Measurements from ENCODE around the gene ZDHHC9. TPM values are rescaled to one million over a fixed set of nuclear protein-coding genes. Genes with fewer than 3 reads are reported as not detected.
"Not testable (repeated sequence)": the region's sequence is repeated elsewhere in the genome, so short reads cannot be mapped to it uniquely, and the experiment has no call there.

Gene ZDHHC9
- 1 to 10 TPM; 1.4 to 2.2 (median 1.6) TPM for polyA plus RNA-seq

- Mint-ChIP-seq H3K27me3 (ENCODE audit: low read depth in 3 of 3) (peaks cover 6 to 15% (median 6%) of the 10 kb centered on the region in 3 donors), H3K36me3 (no peaks in the 10 kb centered on the region), H3K4me1 (peaks cover 7 to 13% of the 10 kb centered on the region in 2 donors), H3K9me3 (no peaks in the 10 kb centered on the region), H3K4me3 (peak within 1 kb of the TSS; percentile 88 to 95 (median 91)), H3K27ac (peak within 1 kb of the TSS; percentile 53 to 84 (median 70))
- DNase-seq, result peak; percentile 81 to 86 (median 83)
Observed at GRCh38 chrX:129843459-129844306, at the start of gene ZDHHC9. ZDHHC9 (minus strand) TSS chrX:129843886; CDS start chrX:129841945, 1,941 bp downstream.

- no peak overlapping the region for H3K4me3 Mint-ChIP-seq
- H3K4me1 Mint-ChIP-seq, result no peaks in the 10 kb centered on the region
- no peak overlapping the region for H3K27ac Mint-ChIP-seq
- peaks cover 0 to 9% (median 6%) of the 10 kb centered on the region in 3 donors for H3K27me3 Mint-ChIP-seq (ENCODE audit: low read depth in 3 of 3)
- no peaks in the 10 kb centered on the region for H3K9me3 Mint-ChIP-seq
- no peaks in the 10 kb centered on the region for H3K36me3 Mint-ChIP-seq
- DNase-seq, result no peak
Observed at GRCh38 chrX:129877401-129877800, 33.7 kb upstream of the ZDHHC9 start.

DNA sequence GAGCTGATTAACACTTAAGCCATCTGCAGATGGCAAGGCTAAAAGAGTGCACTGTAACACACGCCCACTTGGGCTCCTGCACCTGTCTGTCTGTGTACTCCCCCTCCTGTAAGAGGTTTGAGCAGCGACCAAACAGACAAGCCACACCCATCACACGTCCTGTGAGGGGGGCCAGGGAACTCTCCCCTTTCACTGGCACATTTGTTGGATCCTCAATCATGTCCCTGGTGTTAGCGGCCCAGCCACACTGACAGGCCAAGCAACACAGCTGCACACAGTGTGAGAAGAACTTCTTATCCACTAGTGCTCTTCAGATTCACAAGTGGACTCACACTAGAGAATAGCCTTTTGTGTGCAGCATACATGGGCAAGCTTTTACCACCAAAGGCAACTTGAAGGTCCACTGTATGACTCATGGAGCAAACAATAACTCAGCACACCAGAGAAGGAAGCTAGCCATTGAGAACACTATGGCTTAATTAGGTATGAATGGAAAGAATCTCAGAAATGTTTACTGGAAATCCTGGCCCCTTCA lies 33.2 kb upstream of the ZDHHC9 start:
- no peak for DNase-seq
- H3K27ac Mint-ChIP-seq, result no peak overlapping the region
- H3K36me3 Mint-ChIP-seq, result no peaks in the 10 kb centered on the region
- H3K4me3 Mint-ChIP-seq, result no peak overlapping the region
- H3K27me3 Mint-ChIP-seq (ENCODE audit: low read depth in 3 of 3), result peaks cover 0 to 9% (median 6%) of the 10 kb centered on the region in 3 donors
- no peaks in the 10 kb centered on the region for H3K9me3 Mint-ChIP-seq
- H3K4me1 Mint-ChIP-seq, result no peaks in the 10 kb centered on the region

DNA sequence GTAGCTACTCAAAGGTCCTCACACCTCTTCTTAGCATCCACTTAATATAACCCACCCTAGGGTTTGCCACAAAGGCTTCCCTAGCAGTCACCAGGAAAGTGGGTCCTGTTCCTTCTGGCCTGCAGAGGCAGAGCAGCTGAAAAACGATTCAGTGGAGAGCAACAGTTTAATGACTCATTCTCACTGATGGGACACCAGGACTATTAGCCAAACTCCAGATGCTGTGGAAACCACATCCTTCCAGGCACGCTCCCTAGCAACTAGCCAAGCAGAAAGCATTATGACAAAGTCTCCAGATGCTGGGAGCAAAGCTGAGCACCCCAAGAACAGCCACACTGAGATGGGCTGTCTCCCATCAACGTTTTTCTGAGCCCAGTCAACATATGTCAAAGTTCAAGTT lies 32.0 kb upstream of the ZDHHC9 start:
- peaks cover 0 to 13% (median 6%) of the 10 kb centered on the region in 3 donors for H3K27me3 Mint-ChIP-seq (ENCODE audit: low read depth in 3 of 3)
- no peak overlapping the region for H3K4me3 Mint-ChIP-seq
- H3K4me1 Mint-ChIP-seq, result no peaks in the 10 kb centered on the region
- no peaks in the 10 kb centered on the region for H3K9me3 Mint-ChIP-seq
- H3K27ac Mint-ChIP-seq, result no peak overlapping the region
- H3K36me3 Mint-ChIP-seq, result no peaks in the 10 kb centered on the region
- DNase-seq, result no peak

- Mint-ChIP-seq H3K4me3 (no peak overlapping the region), H3K9me3 (no peaks in the 10 kb centered on the region), H3K27me3 (ENCODE audit: low read depth in 3 of 3) (peaks cover 0 to 24% (median 7%) of the 10 kb centered on the region in 3 donors), H3K36me3 (no peaks in the 10 kb centered on the region), H3K27ac (no peak overlapping the region), H3K4me1 (no peaks in the 10 kb centered on the region)
- DNase-seq, result no peak
Observed at GRCh38 chrX:129872524-129872923, 28.8 kb upstream of the ZDHHC9 start.

GRCh38 chrX:129866321-129866720 lies 22.6 kb upstream of the ZDHHC9 start:
- H3K4me1 Mint-ChIP-seq, H3K27ac Mint-ChIP-seq, H3K9me3 Mint-ChIP-seq, H3K36me3 Mint-ChIP-seq, DNase-seq, H3K4me3 Mint-ChIP-seq: not testable (repeated sequence)
- peaks cover 0 to 15% (median 1%) of the 10 kb centered on the region in 3 donors for H3K27me3 Mint-ChIP-seq (ENCODE audit: low read depth in 3 of 3)

- DNase-seq, H3K4me3 Mint-ChIP-seq, H3K9me3 Mint-ChIP-seq, H3K27ac Mint-ChIP-seq, H3K4me1 Mint-ChIP-seq, H3K36me3 Mint-ChIP-seq: not testable (repeated sequence)
- peaks cover 0 to 11% (median 8%) of the 10 kb centered on the region in 3 donors for H3K27me3 Mint-ChIP-seq (ENCODE audit: low read depth in 3 of 3)
Observed at GRCh38 chrX:129859134-129859533, 15.4 kb upstream of the ZDHHC9 start.

DNA sequence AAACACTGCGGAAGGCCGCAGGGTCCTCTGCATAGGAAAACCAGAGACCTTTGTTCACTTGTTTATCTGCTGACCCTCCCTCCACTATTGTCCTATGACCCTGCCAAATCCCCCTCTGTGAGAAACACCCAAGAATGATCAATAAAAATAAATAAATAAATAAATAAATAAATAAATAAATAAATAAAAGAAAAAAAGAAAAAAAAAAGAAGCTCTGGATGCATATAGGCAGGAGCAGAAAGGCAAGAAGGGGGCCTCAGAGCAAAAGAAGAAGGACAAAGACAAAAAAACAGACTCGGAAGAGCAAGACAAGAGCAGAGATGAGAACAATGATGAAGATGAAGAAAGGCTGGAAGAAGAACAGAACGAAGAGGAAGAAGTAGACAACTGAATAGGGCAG lies 8.1 kb upstream of the ZDHHC9 start:
- not testable (repeated sequence) for H3K4me1 Mint-ChIP-seq, DNase-seq, H3K4me3 Mint-ChIP-seq, H3K9me3 Mint-ChIP-seq, H3K27ac Mint-ChIP-seq, H3K36me3 Mint-ChIP-seq
- peaks cover 3 to 19% (median 11%) of the 10 kb centered on the region in 3 donors for H3K27me3 Mint-ChIP-seq (ENCODE audit: low read depth in 3 of 3)

DNA sequence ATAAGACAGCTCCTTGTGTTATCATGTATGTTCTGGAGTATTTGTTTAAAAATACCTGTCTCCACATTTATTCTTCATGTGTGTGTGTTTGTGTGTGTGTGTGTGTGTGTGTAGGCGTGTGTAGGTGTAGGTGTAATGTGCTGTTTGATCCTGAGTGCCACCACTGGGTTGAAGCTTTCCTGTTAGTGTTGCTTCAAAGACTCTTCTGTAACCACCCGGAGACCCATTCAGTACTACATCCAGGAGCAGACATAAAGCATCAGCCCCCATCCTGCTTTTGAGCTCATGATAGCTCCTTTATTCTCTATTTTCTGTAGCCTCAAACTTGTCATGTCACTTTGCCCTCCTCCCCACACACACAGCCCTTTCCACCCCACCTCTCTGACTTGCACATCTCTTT lies 3.0 kb upstream of the ZDHHC9 start:
- Mint-ChIP-seq H3K4me1 (peaks cover 7 to 13% of the 10 kb centered on the region in 2 donors), H3K27ac (no peak overlapping the region), H3K4me3 (no peak overlapping the region), H3K9me3 (no peaks in the 10 kb centered on the region), H3K27me3 (ENCODE audit: low read depth in 3 of 3) (peaks cover 6 to 12% (median 6%) of the 10 kb centered on the region in 3 donors), H3K36me3 (no peaks in the 10 kb centered on the region)
- no peak for DNase-seq

DNA sequence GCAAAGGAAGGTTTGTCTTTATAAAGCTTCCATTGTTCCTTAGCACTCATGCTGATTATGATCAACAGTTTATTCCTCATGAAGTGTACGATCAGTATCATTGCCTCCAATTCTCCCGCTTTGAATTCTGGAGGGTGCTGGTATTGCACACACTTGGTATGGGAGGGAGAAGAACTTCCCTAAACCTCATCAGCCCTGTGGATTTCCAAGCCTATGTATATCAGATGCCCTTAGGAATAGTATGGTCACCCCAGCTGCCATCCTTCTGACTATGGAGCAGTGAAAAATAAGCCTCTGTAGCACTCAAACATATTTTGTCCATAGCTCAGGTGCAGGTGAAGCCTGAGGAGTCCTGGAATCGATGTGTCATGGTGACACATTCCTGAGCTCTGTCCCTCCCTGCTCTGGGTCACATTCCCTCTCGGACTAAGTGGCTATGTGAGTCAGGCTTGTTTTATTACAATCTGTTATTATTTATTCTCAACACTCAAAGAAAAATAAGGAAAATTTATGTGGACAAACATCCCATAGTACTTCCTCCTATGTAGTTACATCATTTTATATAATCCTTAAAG lies 2.0 kb upstream of the ZDHHC9 start:
- H3K9me3 Mint-ChIP-seq, result no peaks in the 10 kb centered on the region
- H3K4me1 Mint-ChIP-seq, result peaks cover 7 to 13% of the 10 kb centered on the region in 2 donors
- no peak for DNase-seq
- H3K4me3 Mint-ChIP-seq, result no peak overlapping the region
- H3K27me3 Mint-ChIP-seq (ENCODE audit: low read depth in 3 of 3), result peaks cover 6 to 15% (median 6%) of the 10 kb centered on the region in 3 donors
- H3K27ac Mint-ChIP-seq, result no peak overlapping the region
- no peaks in the 10 kb centered on the region for H3K36me3 Mint-ChIP-seq

DNA sequence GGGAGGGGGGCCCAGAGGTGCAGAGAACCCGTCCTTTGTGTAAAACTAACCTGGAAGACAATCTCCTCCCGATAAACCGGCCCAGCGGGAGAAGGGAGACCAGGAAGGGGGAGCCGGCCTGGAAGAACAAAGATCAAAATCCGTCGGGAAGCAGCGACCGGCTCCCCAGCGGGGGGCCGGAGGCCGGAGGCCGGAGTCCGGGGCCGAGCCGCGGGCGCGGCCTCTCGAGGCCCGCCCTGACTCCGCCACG lies 552 bp downstream of the ZDHHC9 start:
- H3K9me3 Mint-ChIP-seq, result no peaks in the 10 kb centered on the region
- H3K27me3 Mint-ChIP-seq (ENCODE audit: low read depth in 3 of 3), result peaks cover 4 to 15% (median 6%) of the 10 kb centered on the region in 3 donors
- H3K27ac Mint-ChIP-seq, result peak overlapping the region in 2 of 6 donors; percentile 15 to 27
- peak overlapping the region; percentile 72 to 91 (median 74) for H3K4me3 Mint-ChIP-seq
- DNase-seq, result no peak
- H3K4me1 Mint-ChIP-seq, result peaks cover 7 to 13% of the 10 kb centered on the region in 2 donors
- no peaks in the 10 kb centered on the region for H3K36me3 Mint-ChIP-seq

DNA sequence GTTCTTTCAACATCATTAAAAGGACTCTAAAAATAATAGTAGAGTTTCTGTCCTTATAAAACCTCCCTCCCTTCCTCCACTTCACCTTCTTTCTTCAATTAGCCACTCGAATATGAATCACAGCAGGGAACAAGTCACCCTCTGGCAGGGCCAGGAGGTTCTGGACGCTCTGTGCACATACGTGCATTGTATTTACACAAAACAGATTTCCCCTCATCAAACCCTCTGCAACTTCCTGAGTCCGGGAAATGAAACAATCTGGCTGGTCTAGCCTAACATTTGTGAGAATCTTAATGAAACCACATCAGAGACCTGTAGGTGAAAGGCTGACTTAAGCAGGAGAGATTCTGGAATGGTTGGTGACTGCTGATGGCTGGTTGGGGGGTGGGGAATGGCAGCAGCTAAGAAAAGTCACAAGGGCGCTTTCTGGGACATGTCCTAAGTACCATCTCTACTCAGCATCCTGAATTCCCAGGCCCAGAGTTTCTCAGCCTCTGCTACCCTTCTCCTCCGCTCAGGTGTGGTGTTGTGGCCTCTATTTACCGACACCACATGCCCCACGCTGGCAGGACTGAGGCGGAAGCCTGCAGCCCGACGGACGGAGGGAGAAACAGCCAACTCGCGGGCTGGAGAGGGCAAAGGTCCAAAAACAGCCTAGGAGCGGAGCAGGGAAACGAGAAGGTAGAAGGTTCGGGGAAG lies 1.0 kb downstream of the ZDHHC9 start:
- no peak for DNase-seq
- Mint-ChIP-seq H3K4me1 (peaks cover 7 to 13% of the 10 kb centered on the region in 2 donors), H3K36me3 (no peaks in the 10 kb centered on the region), H3K27ac (peak overlapping the region in 2 of 6 donors; percentile 15 to 27), H3K27me3 (ENCODE audit: low read depth in 3 of 3) (peaks cover 4 to 12% (median 5%) of the 10 kb centered on the region in 3 donors), H3K9me3 (no peaks in the 10 kb centered on the region), H3K4me3 (peak overlapping the region; percentile 72 to 88 (median 74))

GRCh38 chrX:129840344-129840743 lies 3.3 kb downstream of the ZDHHC9 start:
- Mint-ChIP-seq H3K36me3 (no peaks in the 10 kb centered on the region), H3K9me3 (no peaks in the 10 kb centered on the region), H3K4me3 (no peak overlapping the region), H3K27ac (no peak overlapping the region), H3K27me3 (ENCODE audit: low read depth in 3 of 3) (peaks cover 3 to 10% (median 4%) of the 10 kb centered on the region in 3 donors), H3K4me1 (peaks cover 7 to 13% of the 10 kb centered on the region in 2 donors)
- no peak for DNase-seq

- Mint-ChIP-seq H3K4me3 (no peak overlapping the region), H3K9me3 (no peaks in the 10 kb centered on the region), H3K27me3 (ENCODE audit: low read depth in 3 of 3) (peaks cover 0 to 5% (median 3%) of the 10 kb centered on the region in 3 donors), H3K36me3 (no peaks in the 10 kb centered on the region), H3K27ac (no peak overlapping the region), H3K4me1 (no peaks in the 10 kb centered on the region)
- no peak for DNase-seq
Observed at GRCh38 chrX:129836827-129837226, 6.9 kb downstream of the ZDHHC9 start.

Data from immature natural killer cell (primary cell).